ENCODE data around the gene OR51F1. TPM values are rescaled to one million over a fixed set of nuclear protein-coding genes. Genes with fewer than 3 reads are reported as not detected.

Gene OR51F1
- total RNA-seq, 2 donors from 2014 or later = not detected

- no peak for ATAC-seq
- no peak for DNase-seq
- Histone ChIP-seq H3K27me3 (no peaks in the 10 kb centered on the region), H3K27ac (no peak overlapping the region), H3K4me3 (no peak overlapping the region), H3K36me3 (replicated peaks in 1 of 2; ENCODE audit: insufficient read depth in 1 of 2, low read depth in 2 of 2) (no peaks in the 10 kb centered on the region), H3K9me3 (no peaks in the 10 kb centered on the region), H3K4me1 (no peaks in the 10 kb centered on the region)
- intact Hi-C loops (cut with DNase I) = no loop called here
- TF ChIP-seq POLR2A (IDR thresholded peaks at IDR 0.05) (no peak), CTCF (IDR thresholded peaks at IDR 0.05) (no peak)
- WGBS, 2 donors = 75 to 79% methylated on average over 6 of the region's 6 CpGs
Observed at GRCh38 chr11:4766420-4767043, 3.2 kb downstream of the OR51F1 start.

DNA sequence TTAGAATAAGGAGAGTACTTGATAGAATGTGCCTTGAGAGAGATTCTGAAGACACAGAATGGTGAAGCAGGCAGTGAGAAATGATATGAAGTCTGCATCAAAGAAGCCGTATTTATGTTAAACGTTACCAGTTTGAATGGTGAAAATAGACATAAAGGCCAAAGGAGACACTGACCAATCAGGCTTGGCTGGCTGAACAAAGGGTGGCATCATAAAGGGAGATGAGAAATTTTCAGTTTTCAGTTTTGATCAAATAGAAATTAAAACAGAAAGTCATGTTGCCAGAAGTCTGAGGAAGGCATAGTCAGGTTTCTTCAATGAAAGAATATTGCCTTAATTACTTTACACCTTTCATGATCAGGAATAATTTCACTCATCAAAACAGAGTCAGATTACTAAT, 6.6 kb downstream of the OR51F1 start:
- Histone ChIP-seq H3K27ac (no peak overlapping the region), H3K27me3 (no peaks in the 10 kb centered on the region), H3K36me3 (replicated peaks in 1 of 2; ENCODE audit: insufficient read depth in 1 of 2, low read depth in 2 of 2) (no peaks in the 10 kb centered on the region), H3K9me3 (no peaks in the 10 kb centered on the region), H3K4me3 (no peak overlapping the region), H3K4me1 (no peaks in the 10 kb centered on the region)
- intact Hi-C loops (cut with DNase I) = no loop called here
- DNase-seq = no peak
- ATAC-seq = no peak
- WGBS, 2 donors = 71 to 72% methylated on average over 2 of the region's 2 CpGs
- TF ChIP-seq POLR2A (IDR thresholded peaks at IDR 0.05) = no peak
- TF ChIP-seq CTCF (IDR thresholded peaks at IDR 0.05) = no peak

- TF ChIP-seq POLR2A (IDR thresholded peaks at IDR 0.05) = no peak
- no peak for TF ChIP-seq CTCF (IDR thresholded peaks at IDR 0.05)
- H3K4me1 ChIP-seq = no peaks in the 10 kb centered on the region
- ATAC-seq (no peak), DNase-seq (no peak)
- no peak overlapping the region for H3K27ac ChIP-seq
- H3K27me3 ChIP-seq = no peaks in the 10 kb centered on the region
- WGBS, 2 donors = 70 to 77% methylated on average over 1 of the region's 1 CpG
- H3K36me3 ChIP-seq (replicated peaks in 1 of 2; ENCODE audit: insufficient read depth in 1 of 2, low read depth in 2 of 2) = no peaks in the 10 kb centered on the region
- intact Hi-C loops (cut with DNase I) = no loop called here
- no peak overlapping the region for H3K4me3 ChIP-seq
- no peaks in the 10 kb centered on the region for H3K9me3 ChIP-seq
Observed at GRCh38 chr11:4751201-4751600, 18.5 kb downstream of the OR51F1 start.

DNA sequence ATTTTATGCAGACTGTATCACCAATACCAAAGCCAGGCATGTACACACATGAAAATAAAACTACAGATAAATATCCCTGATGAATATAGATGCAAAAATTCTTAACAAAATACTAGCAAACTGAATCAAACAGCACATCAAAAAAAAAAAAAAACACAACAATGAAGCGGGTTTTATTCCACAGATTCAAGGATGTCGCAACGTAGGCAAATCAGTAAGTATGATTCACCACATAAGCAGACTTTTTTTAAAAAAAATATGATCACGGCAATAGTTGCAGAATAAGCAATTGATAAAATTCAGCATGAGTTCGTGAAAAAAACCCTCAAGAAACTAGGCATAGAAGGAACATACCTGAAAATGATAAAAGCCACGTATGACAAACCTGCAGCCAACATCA, 21.3 kb downstream of the OR51F1 start:
- Histone ChIP-seq H3K4me1 (no peaks in the 10 kb centered on the region), H3K36me3 (replicated peaks in 1 of 2; ENCODE audit: insufficient read depth in 1 of 2, low read depth in 2 of 2) (no peaks in the 10 kb centered on the region), H3K27ac (no peak overlapping the region), H3K27me3 (no peaks in the 10 kb centered on the region), H3K9me3 (no peaks in the 10 kb centered on the region), H3K4me3 (no peak overlapping the region)
- ATAC-seq (no peak), DNase-seq (no peak)
- 71 to 74% methylated on average over 6 of the region's 6 CpGs for WGBS, 2 donors
- TF ChIP-seq CTCF (IDR thresholded peaks at IDR 0.05) = no peak
- no peak for TF ChIP-seq POLR2A (IDR thresholded peaks at IDR 0.05)
- intact Hi-C loops (cut with DNase I) = no loop called here

- Histone ChIP-seq H3K27ac (no peak overlapping the region), H3K4me1 (no peaks in the 10 kb centered on the region), H3K4me3 (no peak overlapping the region), H3K27me3 (no peaks in the 10 kb centered on the region), H3K9me3 (no peaks in the 10 kb centered on the region), H3K36me3 (replicated peaks in 1 of 2; ENCODE audit: insufficient read depth in 1 of 2, low read depth in 2 of 2) (no peaks in the 10 kb centered on the region)
- intact Hi-C loops (cut with DNase I) = no loop called here
- no peak for TF ChIP-seq POLR2A (IDR thresholded peaks at IDR 0.05)
- TF ChIP-seq CTCF (IDR thresholded peaks at IDR 0.05) = no peak
- DNase-seq (no peak), ATAC-seq (no peak)
- WGBS, 2 donors = 58 to 69% methylated on average over 2 of the region's 2 CpGs
Observed at GRCh38 chr11:4740735-4741134, 29.0 kb downstream of the OR51F1 start.

Data from body of pancreas (tissue), 4 donors.